Neural crest cell (in vitro differentiated cells): ENCODE measurements around the gene MAP7D2. TPM values are rescaled to one million over a fixed set of nuclear protein-coding genes. Genes with fewer than 3 reads are reported as not detected.

Experiments used
- DNase-seq: peaks from one replicate; pipeline ENCODE4 v3.0.0; 2021; ENCODE audit warnings: low read depth, mixed read lengths, low spot score
- H3K27ac Mint-ChIP-seq: one replicate; pipeline ENCODE4 v1.8.0; 2021; ENCODE audit warnings: mild to moderate bottlenecking, mixed read lengths; ENCODE audit not compliant: unreplicated experiment
- H3K27me3 Mint-ChIP-seq: 2 replicates; pipeline ENCODE4 v1.8.0; 2021; ENCODE audit warnings: low read depth, mild to moderate bottlenecking, mixed read lengths
- H3K36me3 Mint-ChIP-seq: 2 replicates; pipeline ENCODE4 v1.8.0; 2021; ENCODE audit warnings: low read depth, mild to moderate bottlenecking, mixed read lengths
- H3K4me1 Mint-ChIP-seq: 2 replicates; pipeline ENCODE4 v1.8.0; 2021; ENCODE audit warnings: mixed read lengths
- H3K4me3 Mint-ChIP-seq: one replicate; pipeline ENCODE4 v1.8.0; 2021; ENCODE audit warnings: mild to moderate bottlenecking, mixed read lengths
- H3K9me3 Mint-ChIP-seq: 2 replicates; pipeline ENCODE4 v1.8.0; 2021; ENCODE audit warnings: mixed read lengths
- CTCF ChIP-seq: fragments of 200-600 bp; sonication (generic); conservative IDR thresholded peaks from 2 replicates; pipeline ENCODE4 v1.5.0; 2021; ENCODE audit warnings: antibody characterized with exemption, mild to moderate bottlenecking
- microRNA-seq: library from miRNA; unstranded; fragments of <30 nt; microRNA quantifications from one replicate; pipeline ENCODE4, GENCODE V29; 2020
- total RNA-seq: library from RNA; stranded (reverse); gene quantifications from 2 replicates; pipeline ENCODE4 v1.2.1, GENCODE V29; 2021

The MAP7D2 gene
- total RNA-seq, 1 donor from 2014 or later = 6.5 TPM

- TF ChIP-seq CTCF = no peak
- Mint-ChIP-seq H3K9me3 (no peaks in the 10 kb centered on the region), H3K27ac (no peak overlapping the region), H3K27me3 (no peaks in the 10 kb centered on the region), H3K4me3 (no peak overlapping the region), H3K4me1 (no peaks in the 10 kb centered on the region), H3K36me3 (peaks cover 12% of the 10 kb centered on the region)
- DNase-seq = no peak
Measured at GRCh38 chrX:19966056-19966455, 150.7 kb downstream of the MAP7D2 start.

- Mint-ChIP-seq H3K4me1 (no peaks in the 10 kb centered on the region), H3K27ac (no peak overlapping the region), H3K36me3 (peaks cover 13% of the 10 kb centered on the region), H3K27me3 (no peaks in the 10 kb centered on the region), H3K4me3 (no peak overlapping the region), H3K9me3 (no peaks in the 10 kb centered on the region)
- DNase-seq = no peak
- no peak for TF ChIP-seq CTCF
Measured at GRCh38 chrX:19964017-19964710, 152.5 kb downstream of the MAP7D2 start.

GRCh38 chrX:19960913-19961312 is 155.8 kb downstream of the MAP7D2 start:
- H3K27ac Mint-ChIP-seq = no peak overlapping the region
- peaks cover 14% of the 10 kb centered on the region for H3K36me3 Mint-ChIP-seq
- peaks cover 4% of the 10 kb centered on the region for H3K9me3 Mint-ChIP-seq
- no peaks in the 10 kb centered on the region for H3K4me1 Mint-ChIP-seq
- no peak for TF ChIP-seq CTCF
- no peaks in the 10 kb centered on the region for H3K27me3 Mint-ChIP-seq
- DNase-seq = no peak
- H3K4me3 Mint-ChIP-seq = no peak overlapping the region

GRCh38 chrX:19958552-19959486 is 157.9 kb downstream of the MAP7D2 start:
- Mint-ChIP-seq H3K27ac (no peak overlapping the region), H3K4me1 (no peaks in the 10 kb centered on the region), H3K27me3 (no peaks in the 10 kb centered on the region), H3K4me3 (no peak overlapping the region), H3K9me3 (peaks cover 4% of the 10 kb centered on the region), H3K36me3 (peaks cover 9% of the 10 kb centered on the region)
- no peak for TF ChIP-seq CTCF
- DNase-seq = no peak

- Mint-ChIP-seq H3K27ac (no peak overlapping the region), H3K27me3 (no peaks in the 10 kb centered on the region), H3K9me3 (peaks cover 4% of the 10 kb centered on the region), H3K4me1 (no peaks in the 10 kb centered on the region), H3K36me3 (peaks cover 9% of the 10 kb centered on the region), H3K4me3 (no peak overlapping the region)
- no peak for TF ChIP-seq CTCF
- no peak for DNase-seq
Measured at GRCh38 chrX:19956923-19957322, 159.8 kb downstream of the MAP7D2 start.

Small RNA genes within 50 kb of the gene (microRNA-seq; reads per million reads assigned to microRNA genes)
- gene MIR23C = 10.7 reads per million, percentile 20 among the genes with 10 or more reads in this experiment

Other genes starting within 250 kb of the MAP7D2 start
- gene SH3KBP1, start 229.3 kb downstream of the MAP7D2 start, total RNA-seq = 17.8 and 20.6 TPM in 2 replicates
- 7.6 and 8.9 TPM in 2 replicates for gene BCLAF3, start 125.8 kb downstream of the MAP7D2 start, total RNA-seq
- gene EIF1AX, start 24.9 kb upstream of the MAP7D2 start, total RNA-seq = 109 and 119 TPM in 2 replicates
- 26.0 and 28.7 TPM in 2 replicates for gene RPS6KA3, start 150.0 kb upstream of the MAP7D2 start, total RNA-seq